Measurements from ENCODE around the gene AATF. TPM values are rescaled to one million over a fixed set of nuclear protein-coding genes. Genes with fewer than 3 reads are reported as not detected.

Gene AATF
- total RNA-seq, 4 donors from 2014 or later, result 16.5 to 54.2 (median 26.9) TPM

GRCh38 chr17:36934144-36934691, 14.5 kb upstream of the AATF start:
- no peak overlapping the region for H3K27ac ChIP-seq
- no peaks in the 10 kb centered on the region for H3K36me3 ChIP-seq
- in situ Hi-C loops (cut with MboI; ENCODE audit: low pct_ligation_motif_present in 1 of 4, low pct_unique_long_range_greater_than_20kb in 1 of 4, low sequenced_read_pairs in 3 of 4), result no loop called here
- peaks cover 100% of the 10 kb centered on the region for H3K27me3 ChIP-seq
- peak overlapping the region in 1 of 4 donors; percentile 25 for H3K4me3 ChIP-seq
- intact Hi-C loops (cut with DNase I; ENCODE audit: low total_unique reads), result no loop called here
- H3K9me3 ChIP-seq, result no peaks in the 10 kb centered on the region
- TF ChIP-seq CTCF (IDR thresholded peaks at IDR 0.05) (no peak), POLR2A (IDR thresholded peaks at IDR 0.05) (no peak), EP300 (IDR thresholded peaks at IDR 0.05; ENCODE audit: low read depth) (no peak), POLR2AphosphoS5 (IDR thresholded peaks at IDR 0.05) (no peak)
- H3K4me1 ChIP-seq, result peaks cover 37 to 73% (median 69%) of the 10 kb centered on the region in 4 donors
- WGBS, 2 donors (ENCODE audit: low coverage in 1 of 2), result 14% methylated on average over 19 of the region's 26 CpGs; no CpG with 5 or more reads in 1 of the 2 donors
- no peak for DNase-seq

- peak overlapping the region in 1 of 4 donors; percentile 25 for H3K4me3 ChIP-seq
- 6% methylated on average over 59 of the region's 79 CpGs; no CpG with 5 or more reads in 1 of the 2 donors for WGBS, 2 donors (ENCODE audit: low coverage in 1 of 2)
- no peak overlapping the region for H3K27ac ChIP-seq
- H3K36me3 ChIP-seq, result no peaks in the 10 kb centered on the region
- no peak for DNase-seq
- in situ Hi-C loops (cut with MboI; ENCODE audit: low pct_ligation_motif_present in 1 of 4, low pct_unique_long_range_greater_than_20kb in 1 of 4, low sequenced_read_pairs in 3 of 4) (no loop called here), intact Hi-C loops (cut with DNase I; ENCODE audit: low total_unique reads) (no loop called here)
- H3K4me1 ChIP-seq, result peaks cover 37 to 73% (median 69%) of the 10 kb centered on the region in 4 donors
- TF ChIP-seq CTCF (IDR thresholded peaks at IDR 0.05), result no peak
- TF ChIP-seq EP300 (IDR thresholded peaks at IDR 0.05; ENCODE audit: low read depth), result no peak
- TF ChIP-seq POLR2AphosphoS5 (IDR thresholded peaks at IDR 0.05), result no peak
- no peak for TF ChIP-seq POLR2A (IDR thresholded peaks at IDR 0.05)
- H3K9me3 ChIP-seq, result no peaks in the 10 kb centered on the region
- H3K27me3 ChIP-seq, result peaks cover 100% of the 10 kb centered on the region
These were observed 13.8 kb upstream of the AATF start for GRCh38 chr17:36934692-36935630.

GRCh38 chr17:36935671-36936454, 12.9 kb upstream of the AATF start:
- H3K4me3 ChIP-seq, result peak overlapping the region in 1 of 4 donors; percentile 23

More at GRCh38 chr17:36935671-36936454, 12.9 kb upstream of the AATF start:
- Histone ChIP-seq H3K36me3 (no peaks in the 10 kb centered on the region), H3K4me1 (peaks cover 37 to 73% (median 69%) of the 10 kb centered on the region in 4 donors), H3K27me3 (peaks cover 100% of the 10 kb centered on the region), H3K27ac (no peak overlapping the region), H3K9me3 (no peaks in the 10 kb centered on the region)
- 5% methylated on average over 45 of the region's 49 CpGs; no CpG with 5 or more reads in 1 of the 2 donors for WGBS, 2 donors (ENCODE audit: low coverage in 1 of 2)
- intact Hi-C loops (cut with DNase I; ENCODE audit: low total_unique reads) (no loop called here), in situ Hi-C loops (cut with MboI; ENCODE audit: low pct_ligation_motif_present in 1 of 4, low pct_unique_long_range_greater_than_20kb in 1 of 4, low sequenced_read_pairs in 3 of 4) (no loop called here)
- no peak for TF ChIP-seq EP300 (IDR thresholded peaks at IDR 0.05; ENCODE audit: low read depth)
- TF ChIP-seq POLR2AphosphoS5 (IDR thresholded peaks at IDR 0.05), result no peak
- TF ChIP-seq POLR2A (IDR thresholded peaks at IDR 0.05), result no peak
- TF ChIP-seq CTCF (IDR thresholded peaks at IDR 0.05), result no peak
- no peak for DNase-seq

All from transverse colon (tissue), 4 donors.